IMR-90 (cell line): Measurements from ENCODE around the gene S1PR4. TPM values are rescaled to one million over a fixed set of nuclear protein-coding genes. Genes with fewer than 3 reads are reported as not detected.

Source experiments
- ATAC-seq: fragments of 200-7000 bp; cut with Tn5 transposase; 2 replicates; pipeline ENCODE4 v1.9.1; 2020; ENCODE audit warnings: low read depth, mild to moderate bottlenecking, moderate library complexity
- BruUV-seq: library from RNA; stranded (reverse); fragments of 400-500 nt; replicated peaks from 2 replicates; lab custom pipeline; 2021; lab: Mats Ljungman, UMichigan
- CTCF ChIA-PET: fragments of 300-600 bp; formaldehyde crosslinking; extraction: SDS; loops from one replicate; lab custom pipeline; 2021; ENCODE audit warnings: antibody characterized with exemption; lab: Yijun Ruan, JAX
- POLR2A ChIA-PET: fragments of 300-600 bp; sonication (Branson Sonifier 250); formaldehyde crosslinking; loops from one replicate; lab custom pipeline; 2022; ENCODE audit warnings: antibody characterized with exemption; ENCODE audit not compliant: unreplicated experiment; lab: Charles Lee
- DNase-seq: peaks from one replicate; pipeline ENCODE4 v3.0.0; 2013
- H2AFZ ChIP-seq: replicated peaks from 2 replicates; pipeline ENCODE3; 2013; ENCODE audit warnings: low read length, mild to moderate bottlenecking; ENCODE audit not compliant: poor library complexity
- H2AK5ac ChIP-seq: 2 replicates; pipeline ENCODE4 v1.6.1; 2013; ENCODE audit warnings: low read depth, low read length, inconsistent platforms
- H2AK9ac ChIP-seq: replicated peaks from 2 replicates; pipeline ENCODE3; 2013; ENCODE audit warnings: mild to moderate bottlenecking, low read depth, low read length, moderate library complexity; ENCODE audit not compliant: poor library complexity
- H2BK120ac ChIP-seq: 2 replicates; pipeline ENCODE4 v1.6.1; 2013; ENCODE audit warnings: low read depth, low read length, inconsistent platforms
- H2BK15ac ChIP-seq: 3 replicates; pipeline ENCODE4 v1.6.1; 2013; ENCODE audit warnings: low read depth, low read length, inconsistent platforms
- H2BK20ac ChIP-seq: 2 replicates; pipeline ENCODE4 v1.6.1; 2013; ENCODE audit warnings: low read depth, mild to moderate bottlenecking, inconsistent platforms, low read length, moderate library complexity
- H2BK5ac ChIP-seq: 2 replicates; pipeline ENCODE4 v1.6.1; 2013; ENCODE audit warnings: mild to moderate bottlenecking, low read depth, low read length, inconsistent platforms; ENCODE audit not compliant: poor library complexity, severe bottlenecking
- H3K14ac ChIP-seq: replicated peaks from 2 replicates; pipeline ENCODE4 v1.6.1; 2013; ENCODE audit warnings: low read depth, low read length, inconsistent platforms
- H3K18ac ChIP-seq: 2 replicates; pipeline ENCODE4 v1.6.1; 2013; ENCODE audit warnings: low read depth, low read length, control low read depth
- H3K23ac ChIP-seq: 2 replicates; pipeline ENCODE4 v1.6.1; 2013; ENCODE audit warnings: low read depth, low read length, inconsistent platforms
- H3K27ac ChIP-seq: 2 replicates; pipeline ENCODE4 v1.5.1; 2013; ENCODE audit warnings: mild to moderate bottlenecking, control low read depth, low read length; ENCODE audit not compliant: insufficient read depth
- H3K27me3 ChIP-seq: 2 replicates; pipeline ENCODE4 v1.6.1; 2013; ENCODE audit warnings: low read length; ENCODE audit not compliant: control insufficient read depth, insufficient read depth
- H3K36me3 ChIP-seq: 2 replicates; pipeline ENCODE4 v1.6.1; 2013; ENCODE audit warnings: low read length, mixed read lengths; ENCODE audit not compliant: control insufficient read depth, insufficient read depth
- H3K4ac ChIP-seq: 2 replicates; pipeline ENCODE4 v1.6.1; 2013; ENCODE audit warnings: low read depth, low read length, inconsistent platforms
- H3K4me1 ChIP-seq: 2 replicates; pipeline ENCODE4 v1.6.1; 2013; ENCODE audit warnings: low read length, mixed read lengths; ENCODE audit not compliant: control insufficient read depth, insufficient read depth
- H3K4me2 ChIP-seq: 2 replicates; pipeline ENCODE4 v1.6.1; 2013; ENCODE audit warnings: low read depth, mild to moderate bottlenecking, control low read depth, low read length, moderate library complexity
- H3K4me3 ChIP-seq: 2 replicates; pipeline ENCODE4 v1.5.1; 2013; ENCODE audit warnings: low read depth, mild to moderate bottlenecking, control low read depth, low read length, moderate library complexity; ENCODE audit not compliant: insufficient read depth
- H3K56ac ChIP-seq: 2 replicates; pipeline ENCODE4 v1.6.1; 2013; ENCODE audit warnings: low read length, inconsistent platforms; ENCODE audit not compliant: insufficient read depth; ENCODE audit errors: extremely low read depth
- H3K79me1 ChIP-seq, 2 experiments: 2 replicates each; pipeline ENCODE4 v1.6.1; 2013; ENCODE audit warnings: low read length in 2 of 2, inconsistent platforms in 1 of 2, low read depth in 1 of 2
- H3K9ac ChIP-seq: 2 replicates; pipeline ENCODE4 v1.6.1; 2013; ENCODE audit warnings: low read depth, low read length, control low read depth
- H3K9me1 ChIP-seq: 2 replicates; pipeline ENCODE4 v1.6.1; 2013; ENCODE audit warnings: low read length, inconsistent platforms; ENCODE audit not compliant: insufficient read depth
- H3K9me3 ChIP-seq: 2 replicates; pipeline ENCODE4 v1.6.1; 2013; ENCODE audit warnings: low read length; ENCODE audit not compliant: control insufficient read depth, insufficient read depth
- H4K20me1 ChIP-seq: 2 replicates; pipeline ENCODE4 v1.6.1; 2013; ENCODE audit warnings: low read length, inconsistent platforms; ENCODE audit not compliant: insufficient read depth
- H4K5ac ChIP-seq: 2 replicates; pipeline ENCODE4 v1.6.1; 2013; ENCODE audit warnings: mild to moderate bottlenecking, low read depth, low read length, control low read depth
- H4K8ac ChIP-seq, 2 experiments: 2 replicates each; pipeline ENCODE4 v1.6.1; 2013; ENCODE audit warnings: low read depth in 2 of 2, low read length in 2 of 2, control low read depth in 1 of 2, inconsistent platforms in 1 of 2
- H4K91ac ChIP-seq: 2 replicates; pipeline ENCODE4 v1.6.1; 2013; ENCODE audit warnings: low read depth, low read length, inconsistent platforms; ENCODE audit not compliant: insufficient read depth
- BHLHE40 ChIP-seq: fragments of 150-350 bp; IDR thresholded peaks from 2 replicates; pipeline ENCODE4 v1.6.1; 2016; ENCODE audit warnings: mild to moderate bottlenecking, low read depth, low read length
- CEBPB ChIP-seq: IDR thresholded peaks from 2 replicates; pipeline ENCODE4 v1.6.1; 2012; ENCODE audit warnings: low read depth, low read length, improper control_type of control experiment
- CHD1 ChIP-seq: IDR thresholded peaks from 2 replicates; pipeline ENCODE4 v1.6.1; 2012; ENCODE audit warnings: low read depth, low read length, improper control_type of control experiment
- FOS ChIP-seq: fragments of 150-350 bp; IDR thresholded peaks from 2 replicates; pipeline ENCODE4 v1.6.1; 2016; ENCODE audit warnings: low read depth, low read length
- MAFK ChIP-seq: IDR thresholded peaks from 2 replicates; pipeline ENCODE4 v1.6.1; 2012; ENCODE audit warnings: low read depth, low read length, improper control_type of control experiment
- MAZ ChIP-seq: IDR thresholded peaks from 2 replicates; pipeline ENCODE4 v1.6.1; 2012; ENCODE audit warnings: low read depth, mild to moderate bottlenecking, low read length, improper control_type of control experiment, moderate library complexity, borderline replicate concordance
- MXI1 ChIP-seq: IDR thresholded peaks from 2 replicates; pipeline ENCODE4 v1.6.1; 2012; ENCODE audit warnings: low read depth, mild to moderate bottlenecking, low read length, moderate library complexity, borderline replicate concordance
- NFE2L2 ChIP-seq: fragments of 150-350 bp; IDR thresholded peaks from 2 replicates; pipeline ENCODE4 v1.6.1; 2016; ENCODE audit warnings: low read depth, mild to moderate bottlenecking, low read length
- POLR2A ChIP-seq: IDR thresholded peaks from 2 replicates; pipeline ENCODE4 v1.6.1; 2012; ENCODE audit warnings: mild to moderate bottlenecking, low read depth, low read length
- RAD21 ChIP-seq: IDR thresholded peaks from 2 replicates; pipeline ENCODE4 v1.6.1; 2012; ENCODE audit warnings: low read length, improper control_type of control experiment
- RCOR1 ChIP-seq: IDR thresholded peaks from 2 replicates; pipeline ENCODE4 v1.6.1; 2012; ENCODE audit warnings: mild to moderate bottlenecking, low read length, improper control_type of control experiment; ENCODE audit not compliant: insufficient replicate concordance
- RFX5 ChIP-seq: IDR thresholded peaks from 2 replicates; pipeline ENCODE4 v1.8.0; 2012; ENCODE audit warnings: low read depth, mild to moderate bottlenecking, low read length, moderate library complexity
- SMC3 ChIP-seq: fragments of 150-350 bp; IDR thresholded peaks from 2 replicates; pipeline ENCODE4 v1.6.1; 2016; ENCODE audit warnings: low read depth, mild to moderate bottlenecking, antibody characterized with exemption, low read length, moderate library complexity
- whole genome bisulfite sequencing, 2 experiments: methylation state at CpG; one replicate each; pipeline versions ENCODE4 v1.1.5 to v1.1.7; 2013; ENCODE audit warnings: missing lambda C conversion rate in 2 of 2; ENCODE audit not compliant: insufficient read length in 1 of 2; ENCODE audit errors: extremely low coverage in 2 of 2; 5-methylcytosine and 5-hydroxymethylcytosine counted together
- dilution Hi-C: fragments of 300-500 bp; cut with HindIII; formaldehyde crosslinking; loops from one replicate; pipeline ENCODE4 v1.14.3; 2018; ENCODE audit warnings: low sequenced_read_pairs; ENCODE audit not compliant: unreplicated experiment
- in situ Hi-C: fragments of 300-500 bp; cut with MboI; formaldehyde crosslinking; loops from 3 replicates; pipeline ENCODE4 v1.14.3; 2019; ENCODE audit warnings: low sequenced_read_pairs, inconsistent platforms, mixed read lengths
- intact Hi-C: fragments of 100-400 bp; cut with micrococcal nuclease; formaldehyde crosslinking; loops from 2 replicates; pipeline ENCODE4 v1.10.0; 2022
- polyA plus RNA-seq, 3 experiments: library from polyadenylated mRNA; depleted of rRNA; stranded (reverse); fragments of >200 nt; gene quantifications; 2 replicates each; pipeline ENCODE4 v1.2.3, GENCODE V29; 2012; ENCODE audit warnings: low replicate concordance in 1 of 3
- total RNA-seq: library from RNA; depleted of rRNA; stranded (reverse); fragments of >200 nt; gene quantifications from 2 replicates; pipeline ENCODE4 v1.2.3, GENCODE V29; 2012
- TF ChIP-seq, protein P1 (sequence below): conservative IDR thresholded peaks from 2 replicates; pipeline ENCODE4 v1.5.1; 2012; ENCODE audit warnings: mild to moderate bottlenecking, low read depth, low read length, improper control_type of control experiment
- TF ChIP-seq, protein P2 (sequence below): fragments of 150-350 bp; IDR thresholded peaks from 2 replicates; pipeline ENCODE4 v1.6.1; 2017; ENCODE audit warnings: mild to moderate bottlenecking, antibody characterized with exemption, low read length, low read depth
- TF ChIP-seq, protein P3 (sequence below): fragments of 150-350 bp; IDR thresholded peaks from 2 replicates; pipeline ENCODE4 v1.6.1; 2016; ENCODE audit warnings: low read depth, mild to moderate bottlenecking, low read length, moderate library complexity, borderline replicate concordance

Gene S1PR4
- total and polyA plus RNA-seq, 2 of the 4 experiments (the other 2 are of a cell fraction): not detected

DNA sequence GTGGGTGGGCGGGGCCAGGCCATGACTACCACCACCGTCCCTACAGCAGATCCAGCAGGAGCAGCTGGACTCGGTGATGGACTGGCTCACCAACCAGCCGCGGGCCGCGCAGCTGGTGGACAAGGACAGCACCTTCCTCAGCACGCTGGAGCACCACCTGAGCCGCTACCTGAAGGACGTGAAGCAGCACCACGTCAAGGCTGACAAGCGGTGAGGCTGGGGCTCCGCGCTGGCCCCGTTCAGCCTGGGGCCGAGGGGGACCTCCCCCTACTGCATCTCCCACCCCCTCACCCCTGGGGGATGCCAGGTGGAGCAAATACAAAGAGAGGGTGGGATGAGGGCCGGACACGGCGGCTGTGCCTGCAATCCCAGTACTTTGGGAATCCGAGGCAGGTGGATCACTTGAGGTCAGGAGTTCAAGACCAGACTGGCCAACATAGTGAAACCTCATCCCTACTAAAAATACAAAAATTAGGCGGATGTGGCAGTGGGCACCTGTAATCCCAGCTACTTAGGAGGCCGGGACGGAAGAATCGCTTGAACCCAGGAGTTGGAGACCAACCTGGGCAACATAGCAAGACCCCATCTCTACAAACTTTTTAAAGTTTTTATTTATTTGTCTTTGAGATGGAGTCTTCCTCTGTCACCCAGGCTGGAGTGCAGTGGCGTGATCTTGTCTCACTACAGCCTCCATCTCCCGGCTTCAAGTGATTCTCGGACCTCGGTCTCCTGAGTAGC lies 27.8 kb downstream of the S1PR4 start:
- H2BK20ac ChIP-seq: no peak overlapping the region
- peaks cover 29% of the 10 kb centered on the region for H3K36me3 ChIP-seq
- H3K14ac ChIP-seq: no peak overlapping the region
- CTCF ChIA-PET: no interaction called here
- no peak overlapping the region for H2BK15ac ChIP-seq
- POLR2A ChIA-PET: no interaction called here
- H3K56ac ChIP-seq: no peak overlapping the region
- no peak overlapping the region for H3K23ac ChIP-seq
- H2AK9ac ChIP-seq: no peak overlapping the region
- no peak overlapping the region for H2BK5ac ChIP-seq
- no peak overlapping the region for H4K8ac ChIP-seq
- H3K4me2 ChIP-seq: no peak overlapping the region
- intact Hi-C loops (no loop called here), in situ Hi-C loops (no loop called here), dilution Hi-C loops (no loop called here)
- H4K5ac ChIP-seq: no peak overlapping the region
- no peaks in the 10 kb centered on the region; a peak in 1 of 4 replicates for H3K79me1 ChIP-seq
- H3K18ac ChIP-seq: no peak overlapping the region
- H3K9ac ChIP-seq: no peak overlapping the region
- H3K4ac ChIP-seq: no peak overlapping the region
- H3K9me1 ChIP-seq: no peaks in the 10 kb centered on the region
- no TSS peak for BruUV-seq
- TF ChIP-seq SMC3 (no peak), FOS (no peak), CEBPB (no peak), RFX5 (no peak), POLR2A (no peak), MAFK (no peak), MAZ (no peak), NFE2L2 (no peak), MXI1 (no peak), RAD21 (no peak), CHD1 (no peak), RCOR1 (no peak), BHLHE40 (no peak)
- TF ChIP-seq, protein P1, sequence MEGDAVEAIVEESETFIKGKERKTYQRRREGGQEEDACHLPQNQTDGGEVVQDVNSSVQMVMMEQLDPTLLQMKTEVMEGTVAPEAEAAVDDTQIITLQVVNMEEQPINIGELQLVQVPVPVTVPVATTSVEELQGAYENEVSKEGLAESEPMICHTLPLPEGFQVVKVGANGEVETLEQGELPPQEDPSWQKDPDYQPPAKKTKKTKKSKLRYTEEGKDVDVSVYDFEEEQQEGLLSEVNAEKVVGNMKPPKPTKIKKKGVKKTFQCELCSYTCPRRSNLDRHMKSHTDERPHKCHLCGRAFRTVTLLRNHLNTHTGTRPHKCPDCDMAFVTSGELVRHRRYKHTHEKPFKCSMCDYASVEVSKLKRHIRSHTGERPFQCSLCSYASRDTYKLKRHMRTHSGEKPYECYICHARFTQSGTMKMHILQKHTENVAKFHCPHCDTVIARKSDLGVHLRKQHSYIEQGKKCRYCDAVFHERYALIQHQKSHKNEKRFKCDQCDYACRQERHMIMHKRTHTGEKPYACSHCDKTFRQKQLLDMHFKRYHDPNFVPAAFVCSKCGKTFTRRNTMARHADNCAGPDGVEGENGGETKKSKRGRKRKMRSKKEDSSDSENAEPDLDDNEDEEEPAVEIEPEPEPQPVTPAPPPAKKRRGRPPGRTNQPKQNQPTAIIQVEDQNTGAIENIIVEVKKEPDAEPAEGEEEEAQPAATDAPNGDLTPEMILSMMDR: no peak
- TF ChIP-seq, protein P2, sequence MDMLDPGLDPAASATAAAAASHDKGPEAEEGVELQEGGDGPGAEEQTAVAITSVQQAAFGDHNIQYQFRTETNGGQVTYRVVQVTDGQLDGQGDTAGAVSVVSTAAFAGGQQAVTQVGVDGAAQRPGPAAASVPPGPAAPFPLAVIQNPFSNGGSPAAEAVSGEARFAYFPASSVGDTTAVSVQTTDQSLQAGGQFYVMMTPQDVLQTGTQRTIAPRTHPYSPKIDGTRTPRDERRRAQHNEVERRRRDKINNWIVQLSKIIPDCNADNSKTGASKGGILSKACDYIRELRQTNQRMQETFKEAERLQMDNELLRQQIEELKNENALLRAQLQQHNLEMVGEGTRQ: no peak
- TF ChIP-seq, protein P3, sequence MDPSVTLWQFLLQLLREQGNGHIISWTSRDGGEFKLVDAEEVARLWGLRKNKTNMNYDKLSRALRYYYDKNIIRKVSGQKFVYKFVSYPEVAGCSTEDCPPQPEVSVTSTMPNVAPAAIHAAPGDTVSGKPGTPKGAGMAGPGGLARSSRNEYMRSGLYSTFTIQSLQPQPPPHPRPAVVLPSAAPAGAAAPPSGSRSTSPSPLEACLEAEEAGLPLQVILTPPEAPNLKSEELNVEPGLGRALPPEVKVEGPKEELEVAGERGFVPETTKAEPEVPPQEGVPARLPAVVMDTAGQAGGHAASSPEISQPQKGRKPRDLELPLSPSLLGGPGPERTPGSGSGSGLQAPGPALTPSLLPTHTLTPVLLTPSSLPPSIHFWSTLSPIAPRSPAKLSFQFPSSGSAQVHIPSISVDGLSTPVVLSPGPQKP: no peak
- no peak overlapping the region for H3K4me3 ChIP-seq
- H2AK5ac ChIP-seq: no peak overlapping the region
- no peaks in the 10 kb centered on the region for H3K27me3 ChIP-seq
- H2AFZ ChIP-seq: no peak overlapping the region
- no peaks in the 10 kb centered on the region for H3K4me1 ChIP-seq
- no peak for DNase-seq
- no peak overlapping the region for H2BK120ac ChIP-seq
- no peak for ATAC-seq
- peaks cover 13% of the 10 kb centered on the region for H4K20me1 ChIP-seq
- H4K91ac ChIP-seq: no peak overlapping the region
- WGBS, 2 experiments: 96% methylated on average over 7 of the region's 28 CpGs; no CpG with 5 or more reads in 1 of the 2 experiments
- no peak overlapping the region for H3K27ac ChIP-seq
- H3K9me3 ChIP-seq: no peaks in the 10 kb centered on the region
